Pancreas (tissue), 10 donors: Measurements from ENCODE around the gene IGSF21. TPM values are rescaled to one million over a fixed set of nuclear protein-coding genes. Genes with fewer than 3 reads are reported as not detected.
A peak's percentile ranks its signal among the peaks of the same experiment; 100 is the strongest.

Experiments
- ATAC-seq, 4 donors: fragments of 200-7000 bp; cut with Tn5 transposase; one replicate each; pipeline versions ENCODE4 v1.8.0 to v1.9.1; 2020; ENCODE audit warnings: mild to moderate bottlenecking in 4 of 4, moderate library complexity in 4 of 4
- DNase-seq, 6 donors: peaks; one replicate each; pipeline ENCODE4 v3.0.0-alpha.2; 2020
- FAIRE-seq: peaks from 2 replicates; lab custom pipeline; 2012; peaks lifted over from hg19 to GRCh38; lab: Jason Lieb, UNC
- H3K27ac ChIP-seq, 4 donors: fragments of 200-600 bp; sonication (generic); 1 replicate in 3 of 4; 2 replicates in 1 of 4; pipeline versions ENCODE4 v1.5.0 to v1.8.0; 2020
- H3K27me3 ChIP-seq, 4 donors: fragments of 200-600 bp; one replicate each; pipeline ENCODE4 v1.8.0; 2021
- H3K36me3 ChIP-seq, 3 donors: fragments of 200-600 bp; sonication (generic) in 1 of 3; one replicate each; pipeline versions ENCODE4 v1.5.0 to v1.8.0; 2020 to 2021
- H3K4me1 ChIP-seq, 3 donors: fragments of 200-600 bp; one replicate each; pipeline ENCODE4 v1.8.0; 2021
- H3K4me3 ChIP-seq, 4 donors: fragments of 200-600 bp; sonication (generic) in 2 of 4; one replicate each; pipeline versions ENCODE4 v1.5.0 to v1.8.0; 2020 to 2021
- H3K9me3 ChIP-seq, 4 donors: fragments of 200-600 bp; one replicate each; pipeline ENCODE4 v1.8.0; 2021
- WGBS, 2 donors: extraction: QIAGEN DNeasy Blood & Tissue Kit; methylation state at CpG; one replicate each; pipeline ENCODE4 v1.1.7; 2013; 5-methylcytosine and 5-hydroxymethylcytosine counted together
- intact Hi-C, 3 donors: fragments of 100-400 bp; cut with DNase I; formaldehyde crosslinking; loops; one replicate each; pipeline versions ENCODE4 v1.11.1 to v1.14.2; 2022
- polyA plus RNA-seq, 2 donors: library from polyadenylated mRNA; stranded (reverse); fragments of 200-250 nt; gene quantifications; one replicate each; pipeline ENCODE4 v1.2.3, GENCODE V29; 2013
- total RNA-seq, 6 donors: library from RNA; stranded (reverse); fragmentation: NEBNext Ultra II Directional in 4 of 6; extraction: Animal tissue kit (Norgen Biotek cat#: 25700) in 4 of 6; gene quantifications; one replicate each; pipeline versions ENCODE4 v1.2.1 to v1.2.4, GENCODE V29; 2021 to 2023
- TF ChIP-seq, protein P1 (sequence below), 4 donors: fragments of 200-600 bp; sonication (generic) in 3 of 4; IDR thresholded peaks; one replicate each; pipeline versions ENCODE4 v1.5.0 to v1.8.0; 2021; ENCODE audit warnings: antibody characterized with exemption in 4 of 4
- donor health status: healthy with polysubstance abuse.
- donor health status: DM: no; HTN: no; CAD: no; lungs with moderate emphysema.
- donor health status: DM: no; HTN: no; CAD: no.
- donor health status: control.
- donor health status: control.
- donor health status: Bipolar disorder and iron deficiency.
- donor health status: DM: yes; HTN: yes; CAD: no.
- donor health status: DM: no; HTN: no; CAD: no.
- donor health status: DM: no; HTN: no; CAD: no.
- donor health status: DM: yes; HTN: yes; CAD: no.

IGSF21 gene
- total and polyA plus RNA-seq, 8 donors, result 0.28 to 1.3 (median 0.92) TPM; not detected in 1

DNA sequence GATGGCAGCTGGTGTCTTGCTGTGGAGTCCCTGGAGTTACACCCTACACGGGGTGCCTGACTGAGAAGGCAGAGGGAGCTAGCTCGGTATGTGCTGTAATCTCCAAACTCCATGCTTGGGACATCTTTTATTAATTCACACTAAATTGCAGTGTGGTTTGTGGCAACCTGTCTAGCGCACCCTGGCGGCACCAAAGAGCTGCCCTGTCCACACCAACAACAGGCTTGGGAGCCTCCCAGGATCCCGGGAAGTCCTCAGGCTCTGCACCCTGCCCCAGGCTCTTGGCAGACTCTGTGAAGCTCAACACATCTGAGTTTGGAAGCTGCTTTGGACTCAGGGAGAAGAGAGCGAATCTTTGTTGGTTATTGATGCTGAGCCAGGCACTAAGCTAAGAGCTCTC, 138.9 kb downstream of the IGSF21 start:
- FAIRE-seq, result no peak
- Histone ChIP-seq H3K36me3 (no peaks in the 10 kb centered on the region), H3K4me3 (no peak overlapping the region), H3K27ac (no peak overlapping the region), H3K27me3 (no peaks in the 10 kb centered on the region), H3K9me3 (no peaks in the 10 kb centered on the region), H3K4me1 (no peaks in the 10 kb centered on the region)
- intact Hi-C loops, result no loop called here
- TF ChIP-seq, protein P1, sequence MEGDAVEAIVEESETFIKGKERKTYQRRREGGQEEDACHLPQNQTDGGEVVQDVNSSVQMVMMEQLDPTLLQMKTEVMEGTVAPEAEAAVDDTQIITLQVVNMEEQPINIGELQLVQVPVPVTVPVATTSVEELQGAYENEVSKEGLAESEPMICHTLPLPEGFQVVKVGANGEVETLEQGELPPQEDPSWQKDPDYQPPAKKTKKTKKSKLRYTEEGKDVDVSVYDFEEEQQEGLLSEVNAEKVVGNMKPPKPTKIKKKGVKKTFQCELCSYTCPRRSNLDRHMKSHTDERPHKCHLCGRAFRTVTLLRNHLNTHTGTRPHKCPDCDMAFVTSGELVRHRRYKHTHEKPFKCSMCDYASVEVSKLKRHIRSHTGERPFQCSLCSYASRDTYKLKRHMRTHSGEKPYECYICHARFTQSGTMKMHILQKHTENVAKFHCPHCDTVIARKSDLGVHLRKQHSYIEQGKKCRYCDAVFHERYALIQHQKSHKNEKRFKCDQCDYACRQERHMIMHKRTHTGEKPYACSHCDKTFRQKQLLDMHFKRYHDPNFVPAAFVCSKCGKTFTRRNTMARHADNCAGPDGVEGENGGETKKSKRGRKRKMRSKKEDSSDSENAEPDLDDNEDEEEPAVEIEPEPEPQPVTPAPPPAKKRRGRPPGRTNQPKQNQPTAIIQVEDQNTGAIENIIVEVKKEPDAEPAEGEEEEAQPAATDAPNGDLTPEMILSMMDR (IDR thresholded peaks at IDR 0.05), result no peak
- ATAC-seq, result no peak
- 69 to 78% methylated on average over 6 of the region's 6 CpGs for WGBS, 2 donors
- DNase-seq, result no peak

DNA sequence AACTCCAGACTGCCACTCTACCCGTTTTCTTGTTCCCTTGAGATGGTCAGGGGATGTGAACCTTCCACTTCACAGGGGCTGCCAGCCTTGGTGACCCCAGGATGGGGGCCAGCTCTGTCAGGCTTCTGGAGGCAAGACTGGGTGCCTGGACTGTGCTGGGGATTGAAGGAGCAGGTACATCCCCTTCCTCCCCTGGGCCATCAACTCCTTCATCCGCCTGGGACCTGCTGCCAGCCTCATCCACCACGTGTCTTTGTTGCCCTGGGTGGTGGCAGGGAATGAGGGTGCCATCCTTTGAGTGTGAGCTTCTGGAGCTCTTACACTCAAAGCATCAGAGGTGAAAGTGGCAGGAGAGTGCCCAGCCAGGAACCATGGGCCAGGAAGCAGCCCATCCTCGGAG, 139.6 kb downstream of the IGSF21 start:
- 18 to 48% methylated on average over 4 of the region's 4 CpGs for WGBS, 2 donors
- Histone ChIP-seq H3K36me3 (no peaks in the 10 kb centered on the region), H3K4me1 (no peaks in the 10 kb centered on the region), H3K27me3 (no peaks in the 10 kb centered on the region), H3K4me3 (no peak overlapping the region), H3K27ac (no peak overlapping the region), H3K9me3 (no peaks in the 10 kb centered on the region)
- intact Hi-C loops, result no loop called here
- ATAC-seq (no peak), FAIRE-seq (no peak), DNase-seq (no peak)
- TF ChIP-seq, protein P1 (IDR thresholded peaks at IDR 0.05), result no peak

DNA sequence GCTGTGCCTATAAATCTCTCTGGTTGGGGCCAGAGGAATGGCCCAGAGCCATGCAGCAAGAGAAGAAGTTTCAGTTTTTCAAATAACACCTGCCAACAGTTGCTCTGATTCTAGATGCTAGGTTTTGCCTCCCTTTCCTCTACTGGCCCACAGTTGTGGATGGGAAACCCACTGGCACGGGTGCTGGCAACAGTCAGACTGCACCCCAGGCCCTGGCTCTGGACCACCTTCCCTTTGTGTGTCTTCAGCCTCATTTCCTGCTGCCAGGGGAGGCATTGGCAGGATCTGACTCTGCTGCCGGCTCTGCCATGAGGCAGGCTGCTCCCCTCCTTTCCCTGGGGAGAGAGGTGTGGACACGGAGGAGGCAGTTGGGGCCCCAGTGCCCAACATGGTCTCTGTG, 142.0 kb downstream of the IGSF21 start:
- intact Hi-C loops, result no loop called here
- ATAC-seq, result no peak
- no peak overlapping the region for H3K4me3 ChIP-seq
- no peak for DNase-seq
- no peaks in the 10 kb centered on the region for H3K9me3 ChIP-seq
- TF ChIP-seq, protein P1 (IDR thresholded peaks at IDR 0.05), result no peak
- no peaks in the 10 kb centered on the region for H3K36me3 ChIP-seq
- WGBS, 2 donors, result 45 to 49% methylated on average over 3 of the region's 3 CpGs
- FAIRE-seq, result no peak
- H3K27me3 ChIP-seq, result no peaks in the 10 kb centered on the region
- H3K4me1 ChIP-seq, result no peaks in the 10 kb centered on the region
- no peak overlapping the region for H3K27ac ChIP-seq

DNA sequence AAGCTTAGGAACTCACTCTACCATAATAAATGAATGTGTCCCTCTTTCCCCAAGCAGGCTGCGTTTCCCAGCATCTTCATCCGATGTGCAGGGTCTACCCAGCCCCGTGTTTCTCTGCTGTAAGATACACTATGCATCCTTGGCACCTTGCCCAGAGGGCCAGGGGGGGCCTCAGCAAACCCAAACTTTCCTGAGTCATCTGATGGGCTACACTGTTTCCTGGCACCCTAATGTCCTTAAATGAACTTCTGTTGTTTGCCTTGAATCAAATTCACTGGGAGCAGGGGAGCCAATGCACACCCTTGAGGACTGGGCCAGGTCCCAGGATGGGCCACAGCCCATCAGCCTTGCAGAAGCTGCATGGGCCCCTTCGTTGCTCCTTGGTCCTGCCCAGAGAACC, 145.5 kb downstream of the IGSF21 start:
- FAIRE-seq, result no peak
- no peaks in the 10 kb centered on the region for H3K4me1 ChIP-seq
- H3K4me3 ChIP-seq, result no peak overlapping the region
- H3K27me3 ChIP-seq, result no peaks in the 10 kb centered on the region
- H3K9me3 ChIP-seq, result no peaks in the 10 kb centered on the region
- TF ChIP-seq, protein P1 (IDR thresholded peaks at IDR 0.05), result no peak
- H3K36me3 ChIP-seq, result no peaks in the 10 kb centered on the region
- no peak for ATAC-seq
- H3K27ac ChIP-seq, result no peak overlapping the region
- DNase-seq, result no peak
- intact Hi-C loops, result no loop called here
- WGBS, 2 donors, result 48 to 52% methylated on average over 4 of the region's 4 CpGs

DNA sequence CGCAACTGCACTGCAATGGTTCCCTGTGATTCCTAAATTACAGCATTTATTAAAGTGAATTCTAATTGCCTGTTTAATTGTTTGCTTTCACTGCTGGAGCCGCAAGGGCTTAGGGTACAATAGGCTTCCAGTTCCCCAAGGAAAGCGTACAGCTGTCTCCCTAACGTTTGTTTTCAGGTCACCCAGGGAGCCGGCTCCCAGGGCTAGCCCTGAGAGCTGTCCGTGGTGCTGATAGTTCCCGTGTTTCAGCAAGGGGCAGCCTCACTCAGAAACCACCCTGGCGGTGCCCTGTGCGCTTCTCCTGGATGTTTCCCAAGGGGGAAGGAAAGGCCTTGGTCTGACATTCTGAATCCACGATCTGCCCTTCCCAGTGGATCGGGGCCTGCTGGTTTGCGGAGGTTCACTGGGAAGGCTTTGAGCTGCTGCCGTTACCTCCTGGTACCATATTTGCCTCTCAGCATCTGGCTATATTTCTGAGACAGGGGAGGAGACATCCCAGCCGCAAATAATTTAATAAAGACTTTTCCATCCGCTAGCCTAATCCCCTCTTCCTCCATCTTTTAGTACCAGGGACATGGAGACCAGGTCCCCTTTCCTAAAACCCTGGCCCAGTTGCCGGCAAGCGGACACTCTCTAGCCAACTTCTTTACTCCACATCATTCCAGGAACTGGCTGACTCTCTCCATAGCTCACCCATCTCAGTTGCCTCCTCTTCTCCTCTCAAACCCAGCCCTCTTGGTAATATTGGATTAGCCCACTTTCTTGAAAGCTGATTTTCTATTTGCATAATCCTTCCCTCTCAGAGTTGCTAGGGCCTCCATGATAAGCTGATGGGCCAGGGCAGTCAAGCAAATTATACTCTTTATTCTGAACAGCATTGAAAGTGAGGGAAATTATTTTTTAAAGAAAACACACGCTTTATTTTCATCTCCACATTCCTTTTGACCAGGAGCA, 149.0 kb downstream of the IGSF21 start:
- TF ChIP-seq, protein P1 (IDR thresholded peaks at IDR 0.05), result no peak
- no peak for FAIRE-seq
- peak in 3 of 4 donors; percentile 62 to 89 (median 81) for ATAC-seq

More for the DNA sequence above, 149.0 kb downstream of the IGSF21 start:
- Histone ChIP-seq H3K4me3 (no peak overlapping the region), H3K27ac (no peak overlapping the region), H3K27me3 (no peaks in the 10 kb centered on the region), H3K4me1 (no peaks in the 10 kb centered on the region), H3K36me3 (no peaks in the 10 kb centered on the region), H3K9me3 (no peaks in the 10 kb centered on the region)
- 29 to 31% methylated on average over 18 of the region's 18 CpGs for WGBS, 2 donors
- DNase-seq, result peak; percentile 52 to 85 (median 70)
- intact Hi-C loops, result no loop called here
